Measurements from ENCODE around the gene PINLYP. TPM values are rescaled to one million over a fixed set of nuclear protein-coding genes. Genes with fewer than 3 reads are reported as not detected.

PINLYP gene
- total and polyA plus RNA-seq, 9 of the 15 experiments (the other 6 are each of a cell fraction or from before 2014, with no cell fraction given): 1.00 to 6.7 (median 2.2) TPM

GRCh38 chr19:43595999-43596841 lies 20.6 kb downstream of the PINLYP start, which contains the start of the genes IRGQ and ZNF576 (continued):
- TF ChIP-seq FOXA1 (IDR thresholded peaks at IDR 0.05; ENCODE audit: borderline replicate concordance) (no peak), SOX6 (IDR thresholded peaks at IDR 0.05) (peak; percentile 35; the same call in 1 of the 2 replicates), ZBTB8A (IDR thresholded peaks at IDR 0.05; ENCODE audit: partially characterized antibody) (no peak), DDX20 (tag; IDR thresholded peaks at IDR 0.05; ENCODE audit: low read depth) (no peak), SIX5 (IDR thresholded peaks at IDR 0.05; ENCODE audit: borderline replicate concordance in 1 of 2, insufficient read depth in 1 of 2, low read depth in 1 of 2, low read length in 2 of 2) (peak in 1 of 2 experiments; percentile 31; a peak in 1 of 4 replicates), CBFB (CRISPR knock-in tag; IDR thresholded peaks at IDR 0.05) (0 out of 2 replicates have a peak, but pooled peaks have one; percentile 29), GATAD2B (IDR thresholded peaks at IDR 0.05; ENCODE audit: borderline replicate concordance) (no peak), MCM3 (IDR thresholded peaks at IDR 0.05) (no peak), FOSL1 (tag; conservative IDR thresholded peaks at IDR 0.05) (peak; percentile 56), UBTF (IDR thresholded peaks at IDR 0.05; ENCODE audit: borderline replicate concordance in 1 of 2, low read depth in 2 of 2, low read length in 2 of 2) (0 out of 4 replicates have a peak, but pooled peaks of 1 of the 2 experiments have one; percentile 41), MXI1 (IDR thresholded peaks at IDR 0.05; ENCODE audit: low read depth, low read length) (0 out of 2 replicates have a peak, but pooled peaks have one; percentile 38), POLR2A (conservative IDR thresholded peaks at IDR 0.05) (peak; percentile 63), ZNF507 (tag; conservative IDR thresholded peaks at IDR 0.05) (no peak), ZNF717 (CRISPR knock-in tag; IDR thresholded peaks at IDR 0.05) (no peak), ATF3 (IDR thresholded peaks at IDR 0.05) (peak; percentile 90), ATF3 (CRISPR knock-in tag; conservative IDR thresholded peaks at IDR 0.05) (peak; percentile 29; the same call in 1 of the 2 replicates)
- TF ChIP-seq, protein P1, sequence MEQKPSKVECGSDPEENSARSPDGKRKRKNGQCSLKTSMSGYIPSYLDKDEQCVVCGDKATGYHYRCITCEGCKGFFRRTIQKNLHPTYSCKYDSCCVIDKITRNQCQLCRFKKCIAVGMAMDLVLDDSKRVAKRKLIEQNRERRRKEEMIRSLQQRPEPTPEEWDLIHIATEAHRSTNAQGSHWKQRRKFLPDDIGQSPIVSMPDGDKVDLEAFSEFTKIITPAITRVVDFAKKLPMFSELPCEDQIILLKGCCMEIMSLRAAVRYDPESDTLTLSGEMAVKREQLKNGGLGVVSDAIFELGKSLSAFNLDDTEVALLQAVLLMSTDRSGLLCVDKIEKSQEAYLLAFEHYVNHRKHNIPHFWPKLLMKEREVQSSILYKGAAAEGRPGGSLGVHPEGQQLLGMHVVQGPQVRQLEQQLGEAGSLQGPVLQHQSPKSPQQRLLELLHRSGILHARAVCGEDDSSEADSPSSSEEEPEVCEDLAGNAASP (IDR thresholded peaks at IDR 0.05): no peak
- TF ChIP-seq, protein P2, sequence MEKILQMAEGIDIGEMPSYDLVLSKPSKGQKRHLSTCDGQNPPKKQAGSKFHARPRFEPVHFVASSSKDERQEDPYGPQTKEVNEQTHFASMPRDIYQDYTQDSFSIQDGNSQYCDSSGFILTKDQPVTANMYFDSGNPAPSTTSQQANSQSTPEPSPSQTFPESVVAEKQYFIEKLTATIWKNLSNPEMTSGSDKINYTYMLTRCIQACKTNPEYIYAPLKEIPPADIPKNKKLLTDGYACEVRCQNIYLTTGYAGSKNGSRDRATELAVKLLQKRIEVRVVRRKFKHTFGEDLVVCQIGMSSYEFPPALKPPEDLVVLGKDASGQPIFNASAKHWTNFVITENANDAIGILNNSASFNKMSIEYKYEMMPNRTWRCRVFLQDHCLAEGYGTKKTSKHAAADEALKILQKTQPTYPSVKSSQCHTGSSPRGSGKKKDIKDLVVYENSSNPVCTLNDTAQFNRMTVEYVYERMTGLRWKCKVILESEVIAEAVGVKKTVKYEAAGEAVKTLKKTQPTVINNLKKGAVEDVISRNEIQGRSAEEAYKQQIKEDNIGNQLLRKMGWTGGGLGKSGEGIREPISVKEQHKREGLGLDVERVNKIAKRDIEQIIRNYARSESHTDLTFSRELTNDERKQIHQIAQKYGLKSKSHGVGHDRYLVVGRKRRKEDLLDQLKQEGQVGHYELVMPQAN (IDR thresholded peaks at IDR 0.05; ENCODE audit: borderline replicate concordance): peak; percentile 85
- TF ChIP-seq, protein P3, sequence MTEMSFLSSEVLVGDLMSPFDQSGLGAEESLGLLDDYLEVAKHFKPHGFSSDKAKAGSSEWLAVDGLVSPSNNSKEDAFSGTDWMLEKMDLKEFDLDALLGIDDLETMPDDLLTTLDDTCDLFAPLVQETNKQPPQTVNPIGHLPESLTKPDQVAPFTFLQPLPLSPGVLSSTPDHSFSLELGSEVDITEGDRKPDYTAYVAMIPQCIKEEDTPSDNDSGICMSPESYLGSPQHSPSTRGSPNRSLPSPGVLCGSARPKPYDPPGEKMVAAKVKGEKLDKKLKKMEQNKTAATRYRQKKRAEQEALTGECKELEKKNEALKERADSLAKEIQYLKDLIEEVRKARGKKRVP (CRISPR knock-in tag; IDR thresholded peaks at IDR 0.05): peak; percentile 25; the same call in 1 of the 2 replicates

Data from K562 (cell line).